Osteocyte (in vitro differentiated cells): ENCODE data around the gene CD9. TPM values are rescaled to one million over a fixed set of nuclear protein-coding genes. Genes with fewer than 3 reads are reported as not detected.

Experiments
- DNase-seq: peaks from one replicate; pipeline ENCODE4 v3.0.0; 2021; ENCODE audit warnings: mixed read lengths; ENCODE audit not compliant: unreplicated experiment; ENCODE audit errors: extremely low spot score
- H3K27ac Mint-ChIP-seq: one replicate; pipeline ENCODE4 v1.8.0; 2021; ENCODE audit warnings: mild to moderate bottlenecking, mixed read lengths; ENCODE audit not compliant: unreplicated experiment
- H3K27me3 Mint-ChIP-seq: one replicate; pipeline ENCODE4 v1.8.0; 2021; ENCODE audit warnings: mixed read lengths; ENCODE audit not compliant: unreplicated experiment
- H3K36me3 Mint-ChIP-seq: one replicate; pipeline ENCODE4 v1.8.0; 2021; ENCODE audit warnings: mixed read lengths; ENCODE audit not compliant: unreplicated experiment
- H3K4me1 Mint-ChIP-seq: one replicate; pipeline ENCODE4 v1.8.0; 2021; ENCODE audit warnings: mixed read lengths; ENCODE audit not compliant: unreplicated experiment
- H3K4me3 Mint-ChIP-seq: one replicate; pipeline ENCODE4 v1.8.0; 2021; ENCODE audit warnings: mild to moderate bottlenecking, moderate library complexity, mixed read lengths; ENCODE audit not compliant: unreplicated experiment
- H3K9me3 Mint-ChIP-seq: one replicate; pipeline ENCODE4 v1.8.0; 2021; ENCODE audit warnings: mixed read lengths; ENCODE audit not compliant: unreplicated experiment
- total RNA-seq: library from RNA; stranded (reverse); gene quantifications from 2 replicates; pipeline ENCODE4 v1.2.1, GENCODE V29; 2021
- TF ChIP-seq, protein P1 (sequence below): fragments of 200-600 bp; sonication (generic); IDR thresholded peaks from 2 replicates; pipeline ENCODE4 v1.5.0; 2021; ENCODE audit warnings: antibody characterized with exemption, mild to moderate bottlenecking, moderate library complexity

CD9 gene
- total RNA-seq, 1 donor from 2014 or later: 77.1 TPM

DNA sequence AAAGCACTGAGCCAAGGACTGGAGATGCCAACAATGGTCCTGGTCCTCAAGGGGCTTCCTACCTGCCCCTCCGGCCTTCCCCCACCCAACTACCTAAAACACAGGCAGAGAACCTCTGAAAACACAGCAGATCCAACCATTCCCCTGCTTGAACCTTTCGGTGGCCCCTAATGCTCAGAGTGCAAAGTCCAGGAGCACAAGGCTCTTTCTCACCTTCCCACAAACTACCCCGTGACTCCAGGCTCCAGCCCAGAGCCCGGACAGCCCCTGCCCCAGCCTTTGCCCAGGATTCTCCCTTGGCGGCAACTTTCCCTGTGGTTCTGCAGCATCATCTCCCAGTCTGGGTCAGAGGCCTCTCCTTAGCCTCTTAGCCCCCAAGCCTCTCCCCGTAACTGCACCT is 1.6 kb upstream of the CD9 start:
- H3K4me3 Mint-ChIP-seq: no peak overlapping the region
- DNase-seq: no peak
- H3K27me3 Mint-ChIP-seq: no peaks in the 10 kb centered on the region
- peaks cover 43% of the 10 kb centered on the region for H3K4me1 Mint-ChIP-seq
- TF ChIP-seq, protein P1, sequence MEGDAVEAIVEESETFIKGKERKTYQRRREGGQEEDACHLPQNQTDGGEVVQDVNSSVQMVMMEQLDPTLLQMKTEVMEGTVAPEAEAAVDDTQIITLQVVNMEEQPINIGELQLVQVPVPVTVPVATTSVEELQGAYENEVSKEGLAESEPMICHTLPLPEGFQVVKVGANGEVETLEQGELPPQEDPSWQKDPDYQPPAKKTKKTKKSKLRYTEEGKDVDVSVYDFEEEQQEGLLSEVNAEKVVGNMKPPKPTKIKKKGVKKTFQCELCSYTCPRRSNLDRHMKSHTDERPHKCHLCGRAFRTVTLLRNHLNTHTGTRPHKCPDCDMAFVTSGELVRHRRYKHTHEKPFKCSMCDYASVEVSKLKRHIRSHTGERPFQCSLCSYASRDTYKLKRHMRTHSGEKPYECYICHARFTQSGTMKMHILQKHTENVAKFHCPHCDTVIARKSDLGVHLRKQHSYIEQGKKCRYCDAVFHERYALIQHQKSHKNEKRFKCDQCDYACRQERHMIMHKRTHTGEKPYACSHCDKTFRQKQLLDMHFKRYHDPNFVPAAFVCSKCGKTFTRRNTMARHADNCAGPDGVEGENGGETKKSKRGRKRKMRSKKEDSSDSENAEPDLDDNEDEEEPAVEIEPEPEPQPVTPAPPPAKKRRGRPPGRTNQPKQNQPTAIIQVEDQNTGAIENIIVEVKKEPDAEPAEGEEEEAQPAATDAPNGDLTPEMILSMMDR: no peak
- H3K9me3 Mint-ChIP-seq: no peaks in the 10 kb centered on the region
- H3K27ac Mint-ChIP-seq: no peak overlapping the region
- no peaks in the 10 kb centered on the region for H3K36me3 Mint-ChIP-seq

DNA sequence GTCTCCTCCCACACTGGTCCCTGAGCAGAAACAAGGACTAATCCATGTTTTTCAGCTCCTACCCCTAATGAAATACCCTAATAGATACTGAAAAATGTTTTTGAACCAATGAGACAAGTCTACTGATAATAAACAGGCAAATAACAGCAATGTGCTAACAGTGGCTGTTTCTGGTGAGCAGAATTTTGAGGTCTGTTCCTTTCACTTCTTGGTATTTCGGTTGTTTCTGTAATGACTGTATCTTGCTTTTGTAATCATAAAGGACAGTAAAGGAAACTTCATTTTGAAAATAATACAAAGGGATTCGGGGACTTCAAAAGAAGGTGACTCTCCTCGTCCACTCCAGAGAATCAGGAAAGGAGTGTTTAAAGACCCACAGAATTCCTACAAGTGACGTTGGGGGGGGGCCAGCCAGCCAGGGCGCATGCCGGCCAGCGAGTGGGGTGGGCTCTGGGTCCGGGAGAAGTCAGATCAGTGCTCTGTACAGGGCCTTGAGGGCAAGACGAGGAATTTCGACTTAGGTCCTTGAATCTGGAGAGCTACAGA is 1.1 kb upstream of the CD9 start:
- H3K4me3 Mint-ChIP-seq: peak overlapping the region; percentile 72
- no peaks in the 10 kb centered on the region for H3K9me3 Mint-ChIP-seq
- no peak for DNase-seq
- H3K27ac Mint-ChIP-seq: peak overlapping the region; percentile 88
- no peaks in the 10 kb centered on the region for H3K36me3 Mint-ChIP-seq
- peaks cover 43% of the 10 kb centered on the region for H3K4me1 Mint-ChIP-seq
- TF ChIP-seq, protein P1: no peak
- no peaks in the 10 kb centered on the region for H3K27me3 Mint-ChIP-seq

DNA sequence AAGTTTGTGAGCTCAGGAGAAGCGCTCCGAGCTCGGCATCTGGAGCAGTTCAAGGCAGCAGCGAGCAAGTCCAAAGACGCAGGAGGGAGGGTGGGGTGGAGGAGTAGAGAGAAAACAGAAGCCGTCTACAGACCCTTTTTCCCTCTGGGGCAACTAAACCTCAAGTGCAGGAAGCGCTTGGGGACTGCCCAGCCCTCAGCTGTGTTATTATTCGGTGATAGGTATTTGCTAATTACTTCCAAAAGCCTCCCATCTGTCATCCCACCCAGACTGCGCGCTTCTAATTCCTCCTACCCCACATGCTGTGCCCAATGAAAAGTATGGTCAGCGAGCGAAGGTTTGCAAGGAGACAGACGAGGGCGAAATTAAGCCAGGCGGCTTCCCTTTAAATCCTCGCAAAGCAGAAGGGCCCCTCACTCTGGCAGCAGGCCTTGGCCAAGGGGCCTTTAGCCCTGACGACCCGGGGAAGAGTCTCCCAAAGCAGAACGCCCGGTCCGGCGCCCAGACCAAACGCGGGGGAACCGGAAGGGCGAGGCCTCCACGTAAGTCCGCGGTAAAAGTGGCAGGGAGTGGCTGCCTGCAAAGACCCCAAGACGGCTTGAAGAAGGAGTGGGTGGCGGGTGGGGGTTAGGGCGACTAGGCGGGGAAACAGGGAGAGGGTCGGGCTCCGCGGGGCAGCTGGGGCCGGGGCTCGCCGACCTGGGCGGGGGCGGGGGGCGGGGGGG is 507 bp upstream of the CD9 start:
- Mint-ChIP-seq H3K9me3 (no peaks in the 10 kb centered on the region), H3K36me3 (no peaks in the 10 kb centered on the region), H3K27ac (peak overlapping the region; percentile 88), H3K4me3 (peak overlapping the region; percentile 72), H3K4me1 (peaks cover 45% of the 10 kb centered on the region), H3K27me3 (no peaks in the 10 kb centered on the region)
- DNase-seq: no peak
- TF ChIP-seq, protein P1: no peak

DNA sequence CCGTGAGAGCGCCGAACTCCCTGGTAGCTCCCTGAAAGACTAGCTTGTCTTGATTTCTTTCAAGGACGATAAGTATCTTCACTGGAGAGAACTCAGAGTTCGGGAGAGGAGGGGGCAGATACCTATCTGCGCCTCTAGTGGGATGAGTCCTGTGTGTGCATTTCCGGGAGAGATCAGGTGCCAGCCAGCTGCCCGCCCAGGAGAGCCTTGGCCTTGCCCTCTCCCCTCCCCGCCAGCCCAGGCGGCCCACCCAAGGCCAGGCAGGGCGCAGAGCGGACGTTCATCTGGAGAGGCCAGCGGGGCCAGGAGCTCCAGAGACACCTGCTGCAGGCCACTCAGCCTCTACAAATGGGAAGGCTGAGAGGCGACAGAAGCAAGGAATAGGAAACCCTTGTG is 1.0 kb downstream of the CD9 start:
- Mint-ChIP-seq H3K9me3 (no peaks in the 10 kb centered on the region), H3K4me3 (peak overlapping the region; percentile 78), H3K36me3 (peaks cover 2% of the 10 kb centered on the region), H3K27me3 (no peaks in the 10 kb centered on the region), H3K4me1 (peaks cover 49% of the 10 kb centered on the region), H3K27ac (peak overlapping the region; percentile 65)
- TF ChIP-seq, protein P1: no peak
- DNase-seq: no peak

DNA sequence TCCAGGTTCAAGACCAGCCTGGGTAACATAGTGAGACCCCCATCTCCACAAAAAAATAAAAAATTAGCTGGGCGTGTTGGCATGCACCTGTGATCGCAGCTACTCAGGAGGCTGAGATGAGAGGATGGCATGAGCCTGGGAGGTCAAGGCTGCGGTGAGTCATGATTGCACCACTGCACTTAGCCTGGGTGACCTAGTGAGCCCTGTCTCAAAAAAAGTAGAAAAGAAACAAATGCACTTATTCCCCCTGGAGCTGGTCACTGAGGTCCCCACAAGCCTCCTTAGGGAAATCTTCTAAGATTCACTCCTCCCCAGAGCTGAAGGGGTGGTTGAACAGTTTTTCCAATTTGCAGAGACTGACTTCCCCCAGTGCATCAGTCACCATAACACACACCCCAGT is 1.6 kb downstream of the CD9 start:
- peak overlapping the region; percentile 65 for H3K27ac Mint-ChIP-seq
- TF ChIP-seq, protein P1: no peak
- DNase-seq: no peak
- H3K4me1 Mint-ChIP-seq: peaks cover 51% of the 10 kb centered on the region
- H3K4me3 Mint-ChIP-seq: peak overlapping the region; percentile 78
- H3K36me3 Mint-ChIP-seq: peaks cover 2% of the 10 kb centered on the region
- no peaks in the 10 kb centered on the region for H3K9me3 Mint-ChIP-seq
- no peaks in the 10 kb centered on the region for H3K27me3 Mint-ChIP-seq
